NCI-H146 (cell line): ENCODE results near the gene DGKE.

ENCODE experiments used
- DNase-seq: peaks from one replicate; lab custom pipeline; 2025; lab: John Stamatoyannopoulos, UW

The DGKE gene

GRCh38 chr17:56914581-56915273 lies 80.8 kb downstream of the DGKE start:
- DNase-seq = no peak

GRCh38 chr17:56917559-56918296 lies 83.8 kb downstream of the DGKE start:
- no peak for DNase-seq

GRCh38 chr17:56918916-56919315 lies 85.0 kb downstream of the DGKE start:
- no peak for DNase-seq
